ENCODE measurements around the gene IFT74. TPM values are rescaled to one million over a fixed set of nuclear protein-coding genes. Genes with fewer than 3 reads are reported as not detected.

The IFT74 gene
- total and polyA plus RNA-seq, 2 of the 13 experiments (the other 11 are each of a cell fraction or from before 2014, with no cell fraction given), result 4.2 to 12.3 TPM

DNA sequence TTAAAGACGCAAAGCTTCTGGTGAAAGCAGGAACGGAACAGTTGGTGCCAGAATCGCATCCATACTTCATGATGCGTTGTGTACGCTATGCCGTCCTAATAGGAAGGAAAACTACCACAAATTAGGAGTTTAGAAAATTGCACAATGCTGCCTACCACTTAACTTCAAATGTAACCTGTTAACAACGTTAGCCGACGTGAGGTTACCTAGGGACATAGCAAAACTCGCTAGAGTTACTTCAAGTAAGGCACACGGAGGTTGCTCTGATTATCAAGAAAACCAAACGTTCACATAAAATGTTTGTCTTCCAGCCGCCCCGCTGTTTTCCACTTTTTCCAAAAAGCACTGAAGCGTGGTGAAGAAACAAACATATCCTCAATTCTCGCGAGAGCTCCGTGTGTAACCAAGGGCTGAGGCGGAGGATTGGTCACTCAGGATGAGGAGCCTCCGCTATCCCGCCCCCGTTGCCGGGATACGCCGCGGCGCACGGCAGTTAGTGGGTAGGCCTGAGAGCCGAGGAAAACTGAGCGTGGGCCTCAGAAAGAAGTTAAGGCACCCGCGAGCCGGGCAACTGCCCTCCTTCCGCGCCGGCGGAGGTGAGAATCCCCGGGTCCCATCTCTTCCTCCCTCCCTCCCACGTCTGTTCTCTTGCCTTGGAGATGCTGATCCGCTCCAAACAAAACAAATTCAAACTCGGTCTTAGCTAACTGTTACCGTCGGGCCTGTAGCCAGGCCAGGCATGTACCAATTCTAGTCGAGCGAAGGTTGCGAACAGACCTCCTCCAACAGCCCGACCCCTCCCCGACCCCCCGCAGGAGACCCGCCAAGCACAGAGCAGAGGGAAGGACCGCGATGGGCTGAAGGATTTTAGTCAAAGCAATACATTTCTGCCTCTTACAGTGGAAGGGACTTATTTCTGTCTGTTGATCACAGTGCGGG lies at the start of gene IFT74 (continued):
- TF ChIP-seq, protein P1, sequence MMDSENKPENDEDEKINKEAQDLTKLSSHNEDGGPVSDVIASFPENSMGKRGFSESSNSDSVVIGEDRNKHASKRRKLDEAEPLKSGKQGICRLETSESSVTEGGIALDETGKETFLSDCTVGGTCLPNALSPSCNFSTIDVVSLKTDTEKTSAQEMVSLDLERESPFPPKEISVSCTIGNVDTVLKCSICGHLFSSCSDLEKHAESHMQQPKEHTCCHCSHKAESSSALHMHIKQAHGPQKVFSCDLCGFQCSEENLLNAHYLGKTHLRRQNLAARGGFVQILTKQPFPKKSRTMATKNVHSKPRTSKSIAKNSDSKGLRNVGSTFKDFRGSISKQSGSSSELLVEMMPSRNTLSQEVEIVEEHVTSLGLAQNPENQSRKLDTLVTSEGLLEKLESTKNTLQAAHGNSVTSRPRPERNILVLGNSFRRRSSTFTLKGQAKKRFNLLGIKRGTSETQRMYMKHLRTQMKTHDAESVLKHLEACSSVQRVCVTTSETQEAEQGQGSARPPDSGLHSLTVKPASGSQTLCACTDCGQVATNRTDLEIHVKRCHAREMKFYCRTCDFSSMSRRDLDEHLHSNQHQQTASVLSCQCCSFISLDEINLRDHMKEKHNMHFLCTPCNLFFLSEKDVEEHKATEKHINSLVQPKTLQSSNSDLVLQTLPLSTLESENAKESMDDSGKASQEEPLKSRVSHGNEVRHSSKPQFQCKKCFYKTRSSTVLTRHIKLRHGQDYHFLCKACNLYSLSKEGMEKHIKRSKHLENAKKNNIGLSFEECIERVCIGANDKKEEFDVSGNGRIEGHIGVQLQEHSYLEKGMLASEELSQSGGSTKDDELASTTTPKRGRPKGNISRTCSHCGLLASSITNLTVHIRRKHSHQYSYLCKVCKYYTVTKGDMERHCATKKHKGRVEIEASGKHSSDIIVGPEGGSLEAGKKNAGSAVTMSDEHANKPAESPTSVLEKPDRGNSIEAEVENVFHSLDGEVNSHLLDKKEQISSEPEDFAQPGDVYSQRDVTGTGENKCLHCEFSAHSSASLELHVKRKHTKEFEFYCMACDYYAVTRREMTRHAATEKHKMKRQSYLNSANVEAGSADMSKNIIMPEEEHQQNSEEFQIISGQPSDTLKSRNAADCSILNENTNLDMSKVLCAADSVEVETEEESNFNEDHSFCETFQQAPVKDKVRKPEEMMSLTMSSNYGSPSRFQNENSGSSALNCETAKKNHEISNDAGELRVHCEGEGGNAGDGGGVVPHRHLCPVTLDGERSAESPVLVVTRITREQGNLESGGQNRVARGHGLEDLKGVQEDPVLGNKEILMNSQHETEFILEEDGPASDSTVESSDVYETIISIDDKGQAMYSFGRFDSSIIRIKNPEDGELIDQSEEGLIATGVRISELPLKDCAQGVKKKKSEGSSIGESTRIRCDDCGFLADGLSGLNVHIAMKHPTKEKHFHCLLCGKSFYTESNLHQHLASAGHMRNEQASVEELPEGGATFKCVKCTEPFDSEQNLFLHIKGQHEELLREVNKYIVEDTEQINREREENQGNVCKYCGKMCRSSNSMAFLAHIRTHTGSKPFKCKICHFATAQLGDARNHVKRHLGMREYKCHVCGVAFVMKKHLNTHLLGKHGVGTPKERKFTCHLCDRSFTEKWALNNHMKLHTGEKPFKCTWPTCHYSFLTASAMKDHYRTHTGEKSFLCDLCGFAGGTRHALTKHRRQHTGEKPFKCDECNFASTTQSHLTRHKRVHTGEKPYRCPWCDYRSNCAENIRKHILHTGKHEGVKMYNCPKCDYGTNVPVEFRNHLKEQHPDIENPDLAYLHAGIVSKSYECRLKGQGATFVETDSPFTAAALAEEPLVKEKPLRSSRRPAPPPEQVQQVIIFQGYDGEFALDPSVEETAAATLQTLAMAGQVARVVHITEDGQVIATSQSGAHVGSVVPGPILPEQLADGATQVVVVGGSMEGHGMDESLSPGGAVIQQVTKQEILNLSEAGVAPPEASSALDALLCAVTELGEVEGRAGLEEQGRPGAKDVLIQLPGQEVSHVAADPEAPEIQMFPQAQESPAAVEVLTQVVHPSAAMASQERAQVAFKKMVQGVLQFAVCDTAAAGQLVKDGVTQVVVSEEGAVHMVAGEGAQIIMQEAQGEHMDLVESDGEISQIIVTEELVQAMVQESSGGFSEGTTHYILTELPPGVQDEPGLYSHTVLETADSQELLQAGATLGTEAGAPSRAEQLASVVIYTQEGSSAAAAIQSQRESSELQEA (CRISPR knock-in tag; IDR thresholded peaks at IDR 0.05; ENCODE audit: not compliant biosample characterization), result peak; percentile 40
- TF ChIP-seq SMAD3 (CRISPR knock-in tag; IDR thresholded peaks at IDR 0.05) (peak; percentile 55; the same call in 1 of the 2 replicates), KDM2A (CRISPR knock-in tag; IDR thresholded peaks at IDR 0.05; ENCODE audit: borderline replicate concordance, low read depth) (peak; percentile 80), ZNF724P (CRISPR knock-in tag; IDR thresholded peaks at IDR 0.05; ENCODE audit: borderline replicate concordance) (no peak), ZBTB7A (CRISPR knock-in tag; IDR thresholded peaks at IDR 0.05) (peak; percentile 56; the same call in 1 of the 2 replicates), NKX3-1 (CRISPR knock-in tag; IDR thresholded peaks at IDR 0.05) (no peak; the same call in 1 of the 2 replicates), EZH2 (conservative IDR thresholded peaks at IDR 0.05; ENCODE audit: low read depth, low read length) (no peak), ZNF33B (CRISPR knock-in tag; IDR thresholded peaks at IDR 0.05) (no peak), HMG20B (CRISPR knock-in tag; conservative IDR thresholded peaks at IDR 0.05) (no peak), ZBTB1 (CRISPR knock-in tag; IDR thresholded peaks at IDR 0.05; ENCODE audit: borderline replicate concordance) (no peak)
- TF ChIP-seq, protein P2, sequence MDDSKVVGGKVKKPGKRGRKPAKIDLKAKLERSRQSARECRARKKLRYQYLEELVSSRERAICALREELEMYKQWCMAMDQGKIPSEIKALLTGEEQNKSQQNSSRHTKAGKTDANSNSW (CRISPR knock-in tag; IDR thresholded peaks at IDR 0.05; ENCODE audit: borderline replicate concordance), result no peak
- TF ChIP-seq, protein P3, sequence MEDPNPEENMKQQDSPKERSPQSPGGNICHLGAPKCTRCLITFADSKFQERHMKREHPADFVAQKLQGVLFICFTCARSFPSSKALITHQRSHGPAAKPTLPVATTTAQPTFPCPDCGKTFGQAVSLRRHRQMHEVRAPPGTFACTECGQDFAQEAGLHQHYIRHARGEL (CRISPR knock-in tag; IDR thresholded peaks at IDR 0.05), result no peak
- TF ChIP-seq, protein P4, sequence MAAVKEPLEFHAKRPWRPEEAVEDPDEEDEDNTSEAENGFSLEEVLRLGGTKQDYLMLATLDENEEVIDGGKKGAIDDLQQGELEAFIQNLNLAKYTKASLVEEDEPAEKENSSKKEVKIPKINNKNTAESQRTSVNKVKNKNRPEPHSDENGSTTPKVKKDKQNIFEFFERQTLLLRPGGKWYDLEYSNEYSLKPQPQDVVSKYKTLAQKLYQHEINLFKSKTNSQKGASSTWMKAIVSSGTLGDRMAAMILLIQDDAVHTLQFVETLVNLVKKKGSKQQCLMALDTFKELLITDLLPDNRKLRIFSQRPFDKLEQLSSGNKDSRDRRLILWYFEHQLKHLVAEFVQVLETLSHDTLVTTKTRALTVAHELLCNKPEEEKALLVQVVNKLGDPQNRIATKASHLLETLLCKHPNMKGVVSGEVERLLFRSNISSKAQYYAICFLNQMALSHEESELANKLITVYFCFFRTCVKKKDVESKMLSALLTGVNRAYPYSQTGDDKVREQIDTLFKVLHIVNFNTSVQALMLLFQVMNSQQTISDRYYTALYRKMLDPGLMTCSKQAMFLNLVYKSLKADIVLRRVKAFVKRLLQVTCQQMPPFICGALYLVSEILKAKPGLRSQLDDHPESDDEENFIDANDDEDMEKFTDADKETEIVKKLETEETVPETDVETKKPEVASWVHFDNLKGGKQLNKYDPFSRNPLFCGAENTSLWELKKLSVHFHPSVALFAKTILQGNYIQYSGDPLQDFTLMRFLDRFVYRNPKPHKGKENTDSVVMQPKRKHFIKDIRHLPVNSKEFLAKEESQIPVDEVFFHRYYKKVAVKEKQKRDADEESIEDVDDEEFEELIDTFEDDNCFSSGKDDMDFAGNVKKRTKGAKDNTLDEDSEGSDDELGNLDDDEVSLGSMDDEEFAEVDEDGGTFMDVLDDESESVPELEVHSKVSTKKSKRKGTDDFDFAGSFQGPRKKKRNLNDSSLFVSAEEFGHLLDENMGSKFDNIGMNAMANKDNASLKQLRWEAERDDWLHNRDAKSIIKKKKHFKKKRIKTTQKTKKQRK (IDR thresholded peaks at IDR 0.05; ENCODE audit: low read length), result no peak
- TF ChIP-seq, protein P5, sequence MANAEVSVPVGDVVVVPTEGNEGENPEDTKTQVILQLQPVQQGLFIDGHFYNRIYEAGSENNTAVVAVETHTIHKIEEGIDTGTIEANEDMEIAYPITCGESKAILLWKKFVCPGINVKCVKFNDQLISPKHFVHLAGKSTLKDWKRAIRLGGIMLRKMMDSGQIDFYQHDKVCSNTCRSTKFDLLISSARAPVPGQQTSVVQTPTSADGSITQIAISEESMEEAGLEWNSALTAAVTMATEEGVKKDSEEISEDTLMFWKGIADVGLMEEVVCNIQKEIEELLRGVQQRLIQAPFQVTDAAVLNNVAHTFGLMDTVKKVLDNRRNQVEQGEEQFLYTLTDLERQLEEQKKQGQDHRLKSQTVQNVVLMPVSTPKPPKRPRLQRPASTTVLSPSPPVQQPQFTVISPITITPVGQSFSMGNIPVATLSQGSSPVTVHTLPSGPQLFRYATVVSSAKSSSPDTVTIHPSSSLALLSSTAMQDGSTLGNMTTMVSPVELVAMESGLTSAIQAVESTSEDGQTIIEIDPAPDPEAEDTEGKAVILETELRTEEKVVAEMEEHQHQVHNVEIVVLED (CRISPR knock-in tag; IDR thresholded peaks at IDR 0.05; ENCODE audit: borderline replicate concordance), result no peak; the same call in 1 of the 2 replicates

All from HepG2 (cell line).